Hepatocyte (in vitro differentiated cells): Measurements from ENCODE around the gene AIF1.

Experiments
- EZH2 ChIP-seq: fragments of 200-600 bp; sonication (generic); IDR thresholded peaks from 2 replicates; pipeline ENCODE4 v1.6.1; 2016; ENCODE audit warnings: antibody characterized with exemption, mild to moderate bottlenecking, borderline replicate concordance
- EZH2phosphoT487 ChIP-seq: fragments of 200-600 bp; sonication (generic); IDR thresholded peaks from one replicate; pipeline ENCODE4 v1.6.1; 2018; ENCODE audit warnings: antibody characterized with exemption, mild to moderate bottlenecking, low read depth, moderate library complexity; ENCODE audit not compliant: unreplicated experiment, severe bottlenecking
- TF ChIP-seq, protein P1 (sequence below): fragments of 200-600 bp; sonication (generic); IDR thresholded peaks from 2 replicates; pipeline ENCODE4 v1.5.1; 2016; ENCODE audit warnings: antibody characterized with exemption, mild to moderate bottlenecking; ENCODE audit not compliant: poor library complexity

GRCh38 chr6:31617010-31617409 lies 2.0 kb downstream of the AIF1 start:
- TF ChIP-seq EZH2 (no peak), EZH2phosphoT487 (no peak)
- TF ChIP-seq, protein P1, sequence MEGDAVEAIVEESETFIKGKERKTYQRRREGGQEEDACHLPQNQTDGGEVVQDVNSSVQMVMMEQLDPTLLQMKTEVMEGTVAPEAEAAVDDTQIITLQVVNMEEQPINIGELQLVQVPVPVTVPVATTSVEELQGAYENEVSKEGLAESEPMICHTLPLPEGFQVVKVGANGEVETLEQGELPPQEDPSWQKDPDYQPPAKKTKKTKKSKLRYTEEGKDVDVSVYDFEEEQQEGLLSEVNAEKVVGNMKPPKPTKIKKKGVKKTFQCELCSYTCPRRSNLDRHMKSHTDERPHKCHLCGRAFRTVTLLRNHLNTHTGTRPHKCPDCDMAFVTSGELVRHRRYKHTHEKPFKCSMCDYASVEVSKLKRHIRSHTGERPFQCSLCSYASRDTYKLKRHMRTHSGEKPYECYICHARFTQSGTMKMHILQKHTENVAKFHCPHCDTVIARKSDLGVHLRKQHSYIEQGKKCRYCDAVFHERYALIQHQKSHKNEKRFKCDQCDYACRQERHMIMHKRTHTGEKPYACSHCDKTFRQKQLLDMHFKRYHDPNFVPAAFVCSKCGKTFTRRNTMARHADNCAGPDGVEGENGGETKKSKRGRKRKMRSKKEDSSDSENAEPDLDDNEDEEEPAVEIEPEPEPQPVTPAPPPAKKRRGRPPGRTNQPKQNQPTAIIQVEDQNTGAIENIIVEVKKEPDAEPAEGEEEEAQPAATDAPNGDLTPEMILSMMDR = no peak
